Activated CD8-positive, alpha-beta memory T cell treated with anti-CD3 and anti-CD28 coated beads, Interleukin-2, amount 50 U/mL, for 24 hours (primary cell): ENCODE results near the gene FAM3C.

Source experiments
- DNase-seq: peaks from one replicate; pipeline ENCODE4 v3.0.0-alpha.2; 2020; ENCODE audit errors: extremely low read depth

The FAM3C gene

GRCh38 chr7:121300685-121301420, 95.3 kb downstream of the FAM3C start:
- no peak for DNase-seq
